Stromal cell of bone marrow (primary cell): ENCODE measurements around the gene NPY4R.
"Not testable (repeated sequence)": the region's sequence is repeated elsewhere in the genome, so short reads cannot be mapped to it uniquely, and the experiment has no call there.

ENCODE experiments used
- DNase-seq: peaks from one replicate; pipeline ENCODE4 v3.0.0-alpha.2; 2012; ENCODE audit warnings: low read depth

The NPY4R gene, protein sequence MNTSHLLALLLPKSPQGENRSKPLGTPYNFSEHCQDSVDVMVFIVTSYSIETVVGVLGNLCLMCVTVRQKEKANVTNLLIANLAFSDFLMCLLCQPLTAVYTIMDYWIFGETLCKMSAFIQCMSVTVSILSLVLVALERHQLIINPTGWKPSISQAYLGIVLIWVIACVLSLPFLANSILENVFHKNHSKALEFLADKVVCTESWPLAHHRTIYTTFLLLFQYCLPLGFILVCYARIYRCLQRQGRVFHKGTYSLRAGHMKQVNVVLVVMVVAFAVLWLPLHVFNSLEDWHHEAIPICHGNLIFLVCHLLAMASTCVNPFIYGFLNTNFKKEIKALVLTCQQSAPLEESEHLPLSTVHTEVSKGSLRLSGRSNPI

GRCh38 chr10:46465765-46466164 lies at the start of gene NPY4R:
Gene NPY4R, minus strand, starts transcription at chr10:46465958. Its CDS starts 3,323 bp downstream, at chr10:46462635.
- DNase-seq, result not testable (repeated sequence)

- no peak for DNase-seq
These were observed 49.6 kb upstream of the NPY4R start for GRCh38 chr10:46515366-46515765.

DNA sequence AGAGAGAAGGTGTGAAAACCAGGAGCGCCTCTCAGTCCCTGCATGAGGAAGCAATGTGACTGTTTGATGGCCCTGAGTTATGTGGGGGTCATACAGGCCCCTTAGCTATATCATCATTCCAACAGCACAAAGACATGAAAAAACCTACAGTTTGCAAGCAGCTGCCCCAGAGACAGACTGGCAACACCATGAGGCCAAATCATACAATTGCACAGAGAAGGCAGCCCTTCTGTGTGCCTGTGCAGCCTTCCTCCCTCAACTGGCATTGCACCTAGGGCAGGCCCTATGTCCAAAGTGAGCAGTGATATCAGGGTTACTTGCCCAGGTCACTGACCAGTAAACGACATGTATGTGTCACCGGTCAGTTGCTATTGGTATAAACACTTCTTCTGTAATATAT lies 49.1 kb upstream of the NPY4R start:
- DNase-seq, result no peak

DNA sequence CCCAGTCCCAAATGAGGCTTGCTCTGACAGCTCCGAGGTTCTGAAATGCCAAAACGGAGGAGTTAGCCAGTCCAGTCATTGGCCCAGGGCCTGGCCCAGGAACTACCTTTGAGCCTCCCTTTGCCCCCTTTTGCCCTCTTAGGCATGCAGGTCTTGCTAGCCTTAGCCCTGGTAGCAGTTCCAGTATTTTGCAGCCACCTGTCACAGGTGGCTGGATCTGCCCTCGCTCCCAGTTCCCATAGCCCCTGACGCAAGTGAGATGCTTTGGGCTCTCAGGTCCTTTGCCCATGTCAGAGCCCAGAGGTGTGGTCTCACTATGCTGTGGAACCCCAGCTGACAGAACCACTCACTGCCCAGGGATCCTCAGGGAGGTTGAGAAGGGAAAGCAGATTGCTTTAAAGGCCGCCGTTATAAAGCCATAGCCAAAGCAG lies 48.7 kb upstream of the NPY4R start:
- no peak for DNase-seq

DNA sequence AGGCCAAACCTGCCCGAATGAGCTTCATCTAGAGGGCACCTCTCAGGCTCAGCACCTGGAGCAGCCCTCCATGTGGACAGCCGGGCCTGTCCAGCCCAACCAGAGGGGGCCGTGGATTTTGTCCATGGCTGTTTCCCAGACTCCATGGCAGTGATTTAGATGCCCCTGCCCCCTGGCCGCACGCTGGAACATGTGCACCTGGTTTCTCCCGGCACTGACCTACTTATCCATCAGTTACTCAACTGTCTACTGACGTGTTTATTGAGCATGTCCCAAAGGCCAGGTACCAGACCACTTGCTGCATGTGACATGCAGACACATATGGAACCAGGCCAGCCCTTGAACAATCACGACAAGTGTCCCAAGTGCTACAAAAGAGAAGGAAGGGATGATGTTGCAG lies 47.6 kb upstream of the NPY4R start:
- DNase-seq, result not testable (repeated sequence)

GRCh38 chr10:46512725-46513124 lies 47.0 kb upstream of the NPY4R start:
- not testable (repeated sequence) for DNase-seq

DNA sequence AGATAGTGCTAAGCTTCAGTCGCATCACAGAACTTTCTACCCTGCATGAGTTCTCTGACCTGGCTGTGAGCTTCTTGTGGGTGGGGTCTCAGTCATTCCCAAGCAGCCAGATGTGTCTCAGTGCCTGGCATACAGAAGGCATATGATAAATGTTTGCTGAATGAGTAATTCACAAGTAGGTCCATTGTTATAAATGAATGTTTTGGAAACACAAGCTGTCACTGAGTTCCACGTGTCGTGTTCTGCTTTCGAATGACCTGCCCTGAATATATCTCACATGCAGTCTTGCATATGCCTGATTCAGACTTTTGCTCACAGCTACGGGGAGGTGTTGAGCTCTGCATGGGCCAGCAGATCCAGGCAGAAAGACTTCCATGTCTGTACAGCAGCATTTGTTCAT lies 46.2 kb upstream of the NPY4R start:
- DNase-seq, result not testable (repeated sequence)

GRCh38 chr10:46499990-46500389 lies 34.2 kb upstream of the NPY4R start:
- not testable (repeated sequence) for DNase-seq

DNA sequence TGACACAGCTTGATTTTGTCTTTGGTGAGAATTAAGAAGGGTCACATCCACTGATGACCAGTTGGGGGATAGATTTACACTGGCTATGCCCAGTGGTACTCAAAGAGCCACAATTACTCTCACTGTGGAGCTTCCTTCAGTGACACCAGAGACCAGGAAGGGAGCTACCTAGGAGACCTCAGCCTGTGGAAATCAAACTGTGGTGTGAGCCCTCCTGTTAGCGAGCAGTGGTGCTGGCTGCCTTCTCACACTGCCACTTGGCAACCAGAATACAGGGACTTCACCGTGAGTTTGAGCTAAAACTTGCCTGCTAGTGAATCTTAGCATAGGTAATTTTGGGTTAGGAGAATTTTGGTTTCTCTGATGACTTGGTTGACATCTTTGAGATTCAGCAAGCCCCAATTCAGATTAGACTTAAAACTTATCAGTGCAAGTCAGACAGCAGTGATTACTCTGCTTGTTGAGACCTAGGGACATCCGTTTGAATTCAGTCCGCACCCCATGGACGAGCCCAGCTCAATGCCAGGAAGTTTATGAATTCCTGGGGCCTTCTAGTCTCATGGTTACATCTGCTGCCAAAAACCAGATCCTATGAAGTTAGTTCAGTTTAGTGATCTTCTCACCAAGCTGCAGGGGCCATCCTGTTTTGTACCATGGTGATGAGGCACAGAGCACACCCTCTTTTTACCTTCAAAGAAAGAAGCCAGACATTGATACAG lies 33.4 kb upstream of the NPY4R start:
- not testable (repeated sequence) for DNase-seq

- DNase-seq, result not testable (repeated sequence)
These were observed 32.1 kb upstream of the NPY4R start for GRCh38 chr10:46497878-46498277.

DNA sequence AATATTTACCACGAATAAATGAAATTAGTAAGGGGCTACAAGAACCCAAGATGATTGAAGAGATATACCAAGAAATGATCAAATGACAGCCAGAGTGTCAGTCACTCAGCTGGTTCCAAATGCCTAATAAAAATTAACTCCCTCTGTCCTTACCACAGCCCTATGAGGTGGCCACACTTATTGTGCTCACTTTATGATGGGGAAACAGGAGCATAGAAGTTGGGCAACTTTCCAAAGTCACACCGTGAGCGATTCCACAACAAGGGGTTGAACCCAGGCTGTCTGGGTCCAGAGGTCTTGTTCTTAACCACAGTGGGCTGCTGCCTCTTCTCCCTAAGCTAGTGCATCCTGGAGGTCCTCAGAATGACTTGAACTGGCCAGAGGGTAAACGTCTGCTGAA lies 31.6 kb upstream of the NPY4R start:
- not testable (repeated sequence) for DNase-seq

- DNase-seq, result not testable (repeated sequence)
These were observed 25.8 kb upstream of the NPY4R start for GRCh38 chr10:46491364-46492114.

GRCh38 chr10:46490285-46490684 lies 24.5 kb upstream of the NPY4R start:
- not testable (repeated sequence) for DNase-seq

DNA sequence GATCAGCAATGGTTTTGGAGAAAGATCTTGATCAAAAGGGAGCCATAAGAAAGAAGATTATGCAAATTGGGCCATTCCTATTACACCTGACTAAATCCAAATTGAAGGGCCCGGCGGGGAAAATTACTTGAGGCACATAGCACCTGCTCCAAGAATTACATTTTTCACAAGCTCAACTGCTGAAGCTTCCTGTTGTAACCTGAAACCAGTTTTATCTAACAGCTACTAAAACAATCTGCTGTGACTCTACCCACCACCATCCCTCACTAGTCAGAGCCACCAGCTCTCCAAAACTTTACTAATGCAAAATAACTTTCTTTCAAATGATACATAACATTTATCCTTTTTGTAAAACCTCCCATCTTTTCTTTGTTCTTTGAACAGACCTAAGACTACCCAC lies 20.7 kb upstream of the NPY4R start:
- not testable (repeated sequence) for DNase-seq

DNA sequence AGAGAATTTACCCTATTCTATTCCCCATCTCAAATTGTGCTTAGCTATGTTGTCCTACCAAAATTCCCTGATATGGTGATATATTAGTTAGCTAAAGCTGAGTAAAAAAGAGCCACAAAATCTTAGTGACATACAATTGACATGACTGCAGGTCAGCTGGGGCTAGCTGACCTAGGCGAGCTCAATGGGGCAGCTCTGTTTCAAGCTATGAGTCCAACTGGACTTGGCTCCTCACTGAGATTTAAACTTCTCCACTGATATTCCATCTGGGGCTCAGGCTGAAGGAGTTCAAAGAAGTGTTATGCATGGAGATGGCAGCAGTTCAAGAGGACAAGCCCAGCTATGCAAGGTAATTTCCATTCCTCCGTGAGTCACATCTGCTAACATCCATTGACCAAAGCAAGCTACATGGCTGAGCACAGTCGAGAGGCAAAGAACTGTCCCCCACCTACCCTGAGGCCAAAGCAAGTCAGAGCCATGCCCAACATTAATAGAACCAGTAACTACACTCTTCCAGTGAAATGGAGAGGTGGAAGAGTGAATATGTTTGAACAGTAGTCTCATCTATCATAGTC lies 9.1 kb upstream of the NPY4R start:
- not testable (repeated sequence) for DNase-seq

GRCh38 chr10:46473758-46474157 lies 8.0 kb upstream of the NPY4R start:
- DNase-seq, result not testable (repeated sequence)

DNA sequence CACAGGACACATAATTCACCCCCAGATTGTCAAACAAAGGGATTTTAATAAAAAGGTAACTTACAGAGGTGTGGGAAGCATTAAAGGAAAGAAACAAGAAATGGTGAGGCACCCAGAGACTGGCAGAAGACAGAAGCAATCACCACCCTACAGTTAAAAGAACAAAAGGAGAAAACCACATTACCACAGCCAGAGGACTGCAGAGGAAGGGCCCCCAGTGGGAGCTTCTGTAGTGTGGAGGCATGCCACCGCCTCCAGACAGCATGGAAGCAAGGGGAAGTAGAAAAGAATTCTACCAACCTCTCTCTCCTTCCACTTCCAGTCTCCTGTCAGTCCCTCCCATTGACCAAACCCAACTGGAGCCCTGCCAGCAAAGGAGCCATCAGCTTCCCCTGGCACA lies 4.4 kb upstream of the NPY4R start:
- DNase-seq, result not testable (repeated sequence)

DNA sequence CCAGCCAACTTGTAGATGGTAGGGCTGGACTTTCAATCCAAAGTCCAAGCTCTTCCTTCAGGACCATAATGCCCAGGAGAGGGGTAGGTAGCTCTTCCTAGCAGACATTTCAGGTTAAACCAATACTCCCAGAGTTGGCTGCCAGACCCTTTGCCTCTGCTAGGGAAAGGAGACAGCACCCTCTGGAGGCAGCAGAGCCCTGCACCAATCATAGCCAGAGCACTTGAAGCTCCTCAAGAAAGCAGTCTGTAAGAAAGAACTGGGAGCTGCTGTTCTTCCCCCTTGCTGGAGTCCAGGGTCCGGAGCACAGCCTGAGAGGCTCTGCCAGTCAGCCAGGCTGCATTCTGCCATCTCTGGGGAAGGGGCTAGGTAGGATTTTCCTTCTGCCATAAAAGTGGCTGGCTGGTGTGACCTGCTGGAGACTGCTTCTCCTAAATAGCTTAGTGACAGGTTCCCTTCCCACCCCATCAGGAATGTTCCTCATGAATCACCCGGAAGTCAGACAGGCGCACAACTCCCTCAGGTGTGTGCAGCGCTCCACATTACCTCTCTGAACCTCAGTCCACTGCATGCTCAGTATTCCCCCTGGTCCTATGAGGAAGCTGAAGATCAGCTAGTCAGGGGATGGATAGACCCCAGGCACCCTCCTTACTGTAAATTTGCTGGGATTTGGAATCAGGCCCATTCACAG lies 2.5 kb upstream of the NPY4R start:
- not testable (repeated sequence) for DNase-seq

DNA sequence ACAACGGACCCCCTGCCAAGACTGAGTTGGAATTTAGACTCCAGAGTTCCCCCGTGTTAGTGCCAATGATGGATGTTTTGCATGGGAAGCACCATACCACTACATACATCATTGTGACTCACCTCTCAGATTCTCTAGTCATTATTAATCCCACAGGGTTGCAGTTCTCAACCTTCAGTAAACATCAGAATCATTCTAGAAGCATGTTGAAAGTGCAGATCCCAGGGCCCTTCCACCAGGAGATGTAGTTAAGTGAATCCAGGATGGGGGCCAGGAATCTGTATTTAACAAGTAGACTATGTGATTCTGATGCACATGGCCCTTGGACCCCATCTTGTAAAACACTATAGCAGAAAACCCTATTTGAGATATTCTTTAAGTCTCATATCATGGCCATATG lies 2.1 kb downstream of the NPY4R start:
- DNase-seq, result not testable (repeated sequence)

DNA sequence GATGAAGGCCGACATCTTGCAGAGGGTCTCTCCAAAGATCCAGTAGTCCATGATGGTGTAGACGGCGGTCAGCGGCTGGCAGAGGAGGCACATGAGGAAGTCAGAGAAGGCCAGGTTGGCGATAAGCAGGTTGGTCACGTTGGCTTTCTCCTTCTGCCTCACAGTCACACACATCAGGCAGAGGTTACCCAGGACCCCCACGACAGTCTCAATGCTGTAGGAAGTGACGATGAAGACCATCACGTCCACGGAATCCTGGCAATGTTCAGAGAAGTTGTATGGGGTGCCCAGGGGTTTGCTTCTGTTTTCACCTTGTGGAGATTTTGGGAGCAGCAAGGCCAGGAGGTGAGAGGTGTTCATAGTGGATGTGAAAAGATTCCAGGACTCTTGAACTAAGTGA lies 3.5 kb downstream of the NPY4R start:
- DNase-seq, result not testable (repeated sequence)

DNA sequence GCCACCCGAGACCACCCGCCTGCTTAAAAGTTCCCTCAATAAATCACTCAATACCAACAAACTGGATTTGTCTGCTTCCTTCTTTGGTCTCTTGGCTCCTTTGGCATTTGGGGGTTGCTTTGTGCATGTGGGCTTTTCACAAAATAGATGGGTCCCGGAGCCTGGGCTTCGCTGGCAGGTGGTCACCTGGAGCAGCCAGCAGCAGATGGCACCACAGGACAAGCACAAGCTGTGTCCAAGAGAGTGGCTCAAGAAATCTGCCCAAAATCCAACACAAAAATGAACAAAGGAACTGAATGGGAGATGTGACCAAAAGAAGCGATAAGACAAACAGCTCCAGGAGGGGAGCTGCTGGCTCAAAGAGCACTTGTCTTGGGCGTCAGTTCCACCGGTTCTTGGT lies 6.2 kb downstream of the NPY4R start:
- not testable (repeated sequence) for DNase-seq
